ENCODE results near the gene NMUR1.

Gene NMUR1

GRCh38 chr2:231525248-231526163 is 4.7 kb downstream of the NMUR1 start:
- H3K4me3 ChIP-seq (ENCODE audit: low read depth, low read length): no peak overlapping the region
- no peak for DNase-seq (ENCODE audit: low read depth)
- TF ChIP-seq CTCF (IDR thresholded peaks at IDR 0.05; ENCODE audit: low read depth, low read length, missing control alignments): no peak

GRCh38 chr2:231524477-231525247 is 5.6 kb downstream of the NMUR1 start:
- no peak overlapping the region for H3K4me3 ChIP-seq (ENCODE audit: low read depth, low read length)
- no peak for DNase-seq (ENCODE audit: low read depth)
- TF ChIP-seq CTCF (IDR thresholded peaks at IDR 0.05; ENCODE audit: low read depth, low read length, missing control alignments): no peak

- TF ChIP-seq CTCF (IDR thresholded peaks at IDR 0.05; ENCODE audit: low read depth, low read length, missing control alignments): no peak
Observed at GRCh38 chr2:231523451-231524285, 6.6 kb downstream of the NMUR1 start.

GRCh38 chr2:231522418-231523180 is 7.6 kb downstream of the NMUR1 start:
- DNase-seq (ENCODE audit: low read depth): no peak
- no peak for TF ChIP-seq CTCF (IDR thresholded peaks at IDR 0.05; ENCODE audit: low read depth, low read length, missing control alignments)
- no peak overlapping the region for H3K4me3 ChIP-seq (ENCODE audit: low read depth, low read length)

More at GRCh38 chr2:231523451-231524285, 6.6 kb downstream of the NMUR1 start:
- no peak overlapping the region for H3K4me3 ChIP-seq (ENCODE audit: low read depth, low read length)
- DNase-seq (ENCODE audit: low read depth): no peak

GRCh38 chr2:231521443-231521842 is 8.8 kb downstream of the NMUR1 start:
- TF ChIP-seq CTCF (IDR thresholded peaks at IDR 0.05; ENCODE audit: low read depth, low read length, missing control alignments): no peak
- DNase-seq (ENCODE audit: low read depth): no peak
- H3K4me3 ChIP-seq (ENCODE audit: low read depth, low read length): no peak overlapping the region

- no peak overlapping the region for H3K4me3 ChIP-seq (ENCODE audit: low read depth, low read length)
- TF ChIP-seq CTCF (IDR thresholded peaks at IDR 0.05; ENCODE audit: low read depth, low read length, missing control alignments): no peak
- DNase-seq (ENCODE audit: low read depth): no peak
Observed at GRCh38 chr2:231519975-231520555, 10.2 kb downstream of the NMUR1 start.
